A673 (cell line): ENCODE results near the gene RGS14.

Experiments used
- EZH2 ChIP-seq: fragments of 200-600 bp; sonication (generic); IDR thresholded peaks from 2 replicates; pipeline ENCODE4 v1.6.1; 2017; ENCODE audit warnings: borderline replicate concordance, low read depth, mild to moderate bottlenecking, mixed read lengths, antibody characterized with exemption, low read length; ENCODE audit not compliant: poor library complexity, severe bottlenecking
- TF ChIP-seq, protein P1 (sequence below): fragments of 300-800, 200-600 bp; sonication (generic); conservative IDR thresholded peaks from 2 replicates; pipeline ENCODE4 v1.5.1; 2017; ENCODE audit warnings: low read depth, mild to moderate bottlenecking, antibody characterized with exemption, low read length, moderate library complexity, mixed read lengths

DNA sequence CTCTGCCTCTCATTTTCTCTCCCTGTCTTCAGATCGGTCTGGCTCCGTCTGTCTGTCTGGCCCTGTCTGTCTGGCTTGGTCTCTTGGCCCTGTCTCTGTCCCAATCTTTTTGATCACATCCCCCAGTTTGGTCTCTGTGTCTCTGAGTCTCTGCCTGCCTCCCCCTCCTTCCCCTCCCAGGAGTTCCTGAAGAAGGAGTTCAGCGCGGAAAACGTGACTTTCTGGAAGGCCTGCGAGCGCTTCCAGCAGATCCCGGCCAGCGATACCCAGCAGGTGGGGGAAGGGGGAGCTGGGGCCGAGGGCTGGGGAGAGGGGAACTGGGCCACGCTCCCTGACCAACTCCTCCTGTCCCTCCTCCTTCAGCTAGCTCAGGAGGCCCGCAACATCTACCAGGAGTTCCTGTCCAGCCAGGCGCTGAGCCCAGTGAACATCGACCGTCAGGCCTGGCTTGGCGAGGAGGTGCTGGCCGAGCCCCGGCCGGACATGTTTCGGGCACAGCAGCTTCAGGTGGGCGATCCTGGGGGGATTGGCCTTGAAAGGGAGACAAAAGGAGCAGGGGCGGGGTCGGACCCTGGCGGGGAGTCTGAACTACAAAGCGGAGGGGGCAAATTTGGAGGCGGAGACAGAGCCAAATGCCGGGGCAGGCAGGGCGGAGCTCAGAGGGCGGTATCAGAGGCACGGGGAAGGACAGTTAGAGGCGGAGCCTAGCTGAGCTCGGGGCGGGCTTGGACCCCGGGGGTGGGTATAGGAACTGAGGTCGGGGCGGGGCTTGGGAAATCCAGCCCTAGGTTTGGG, 9.0 kb downstream of the RGS14 start:
- TF ChIP-seq, protein P1, sequence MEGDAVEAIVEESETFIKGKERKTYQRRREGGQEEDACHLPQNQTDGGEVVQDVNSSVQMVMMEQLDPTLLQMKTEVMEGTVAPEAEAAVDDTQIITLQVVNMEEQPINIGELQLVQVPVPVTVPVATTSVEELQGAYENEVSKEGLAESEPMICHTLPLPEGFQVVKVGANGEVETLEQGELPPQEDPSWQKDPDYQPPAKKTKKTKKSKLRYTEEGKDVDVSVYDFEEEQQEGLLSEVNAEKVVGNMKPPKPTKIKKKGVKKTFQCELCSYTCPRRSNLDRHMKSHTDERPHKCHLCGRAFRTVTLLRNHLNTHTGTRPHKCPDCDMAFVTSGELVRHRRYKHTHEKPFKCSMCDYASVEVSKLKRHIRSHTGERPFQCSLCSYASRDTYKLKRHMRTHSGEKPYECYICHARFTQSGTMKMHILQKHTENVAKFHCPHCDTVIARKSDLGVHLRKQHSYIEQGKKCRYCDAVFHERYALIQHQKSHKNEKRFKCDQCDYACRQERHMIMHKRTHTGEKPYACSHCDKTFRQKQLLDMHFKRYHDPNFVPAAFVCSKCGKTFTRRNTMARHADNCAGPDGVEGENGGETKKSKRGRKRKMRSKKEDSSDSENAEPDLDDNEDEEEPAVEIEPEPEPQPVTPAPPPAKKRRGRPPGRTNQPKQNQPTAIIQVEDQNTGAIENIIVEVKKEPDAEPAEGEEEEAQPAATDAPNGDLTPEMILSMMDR = no peak
- no peak for TF ChIP-seq EZH2
